Activated naive CD4-positive, alpha-beta T cell treated with anti-CD3 and anti-CD28 coated beads, Interleukin-2, amount 50 U/mL, for 72 hours (primary cell): ENCODE results near the gene OR52N5. TPM values are rescaled to one million over a fixed set of nuclear protein-coding genes. Genes with fewer than 3 reads are reported as not detected.

Experiments
- ATAC-seq, 2 donors: fragments of 150-1000 bp; cut with Tn5 transposase; 2 replicates each; pipeline ENCODE4 v1.10.0; 2021; ENCODE audit warnings: mild to moderate bottlenecking in 2 of 2, moderate library complexity in 2 of 2
- DNase-seq, 2 donors: peaks; one replicate each; pipeline ENCODE4 v3.0.0; 2021 to 2022; ENCODE audit warnings: low spot score in 2 of 2
- H3K27ac Mint-ChIP-seq, 2 donors: one replicate each; pipeline ENCODE4 v1.8.0; 2022; ENCODE audit warnings: mild to moderate bottlenecking in 2 of 2, mixed read lengths in 2 of 2
- H3K36me3 Mint-ChIP-seq, 2 donors: one replicate each; pipeline ENCODE4 v1.8.0; 2022; ENCODE audit warnings: mixed read lengths in 2 of 2
- H3K9me3 Mint-ChIP-seq, 2 donors: one replicate each; pipeline ENCODE4 v1.8.0; 2022; ENCODE audit warnings: mixed read lengths in 2 of 2
- total RNA-seq, 2 donors: library from RNA; stranded (reverse); gene quantifications; one replicate each; pipeline ENCODE4 v1.2.3, GENCODE V29; 2022

OR52N5 gene
- under 1 TPM in 1 of 2 donors, not detected in 1; 0.08 TPM for total RNA-seq

- no peak for ATAC-seq
- Mint-ChIP-seq H3K36me3 (no peaks in the 10 kb centered on the region), H3K27ac (no peak within 1 kb of the TSS), H3K9me3 (no peaks in the 10 kb centered on the region)
- no peak for DNase-seq
Observed at GRCh38 chr11:5783255-5783654, at the start of gene OR52N5. OR52N5 (minus strand) TSS chr11:5783355; CDS start chr11:5778634, 4,721 bp downstream.

GRCh38 chr11:5831196-5831829, 48.2 kb upstream of the OR52N5 start:
- DNase-seq (no peak), ATAC-seq (no peak)
- Mint-ChIP-seq H3K9me3 (no peaks in the 10 kb centered on the region), H3K27ac (no peak overlapping the region), H3K36me3 (no peaks in the 10 kb centered on the region)

DNA sequence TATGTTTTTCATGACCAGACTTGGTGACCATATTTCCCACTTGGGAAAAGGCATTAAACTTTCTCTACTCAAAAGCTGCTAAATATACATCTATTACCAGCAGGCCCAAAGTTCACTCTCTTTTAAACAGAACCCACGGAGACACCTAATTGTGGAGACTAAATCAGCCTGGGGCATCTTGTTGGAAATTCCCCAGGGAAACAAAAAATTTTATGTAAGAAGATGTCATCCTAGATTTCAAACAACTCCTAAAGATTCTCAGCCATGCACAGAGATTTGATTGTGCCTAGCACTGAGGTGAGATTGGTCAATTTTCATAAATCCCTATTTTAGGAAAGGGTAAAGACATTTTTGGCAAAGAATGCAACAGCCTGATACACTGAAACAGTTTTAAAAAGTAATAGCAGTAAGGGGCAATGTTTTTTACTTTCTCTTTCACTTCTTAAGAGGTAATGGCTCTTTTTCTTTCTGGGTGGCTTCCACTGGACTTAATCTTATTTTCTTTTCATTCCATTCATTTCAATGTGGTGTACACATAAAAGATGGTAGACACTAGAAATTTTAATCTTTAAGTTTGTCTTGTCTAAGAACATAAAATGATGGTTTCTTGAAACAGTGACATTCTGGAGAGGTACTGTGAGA, 35.2 kb upstream of the OR52N5 start:
- Mint-ChIP-seq H3K27ac (peak overlapping the region; percentile 51 to 66), H3K36me3 (no peaks in the 10 kb centered on the region)

GRCh38 chr11:5815534-5815933, 32.4 kb upstream of the OR52N5 start:
- DNase-seq (no peak), ATAC-seq (no peak)
- no peak overlapping the region for H3K27ac Mint-ChIP-seq

More for the DNA sequence above, 35.2 kb upstream of the OR52N5 start:
- ATAC-seq, result no peak
- no peaks in the 10 kb centered on the region for H3K9me3 Mint-ChIP-seq
- DNase-seq, result no peak

DNA sequence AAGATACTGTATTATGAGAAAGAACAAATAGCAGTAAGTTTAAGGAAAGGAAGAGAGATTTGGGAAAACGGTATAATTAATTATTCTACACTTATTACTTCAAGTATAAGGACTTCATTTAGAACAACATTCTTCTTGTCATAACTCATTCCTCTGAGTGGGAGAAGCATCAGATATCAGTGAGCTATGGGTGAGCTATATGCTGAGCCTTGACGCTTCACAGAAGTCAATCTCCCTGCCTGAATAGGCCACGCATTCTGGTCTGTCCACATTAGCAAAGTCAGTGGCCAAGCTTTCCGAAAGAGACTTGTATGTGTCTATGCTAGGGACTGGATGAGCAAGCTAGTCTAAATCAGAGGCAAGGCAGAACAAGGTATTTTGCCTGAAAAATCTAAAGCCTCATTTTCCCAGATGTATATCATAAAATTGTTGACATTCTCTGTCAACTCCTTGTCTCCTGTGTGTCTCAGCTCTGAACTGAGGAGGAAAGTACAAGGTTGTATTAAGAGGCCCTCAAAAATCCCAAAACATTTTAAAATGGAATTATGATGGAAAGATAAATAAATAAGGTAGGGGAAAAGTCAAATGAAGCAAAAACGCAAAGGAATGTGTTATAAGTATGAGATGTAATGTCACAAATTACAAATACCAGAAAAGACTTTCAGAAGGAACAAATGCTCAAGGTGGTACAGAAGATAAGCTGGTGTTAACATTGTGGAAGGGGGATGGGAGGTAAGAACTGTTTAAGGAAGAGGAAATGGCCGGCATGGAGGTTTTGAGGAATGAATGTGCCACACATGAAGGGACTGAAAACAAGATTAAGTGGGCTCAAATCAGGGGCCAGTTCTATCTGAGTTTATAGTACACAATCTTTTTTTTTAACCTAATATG, 27.0 kb upstream of the OR52N5 start:
- no peak for ATAC-seq
- Mint-ChIP-seq H3K27ac (peak overlapping the region in 1 of 2 donors; percentile 78), H3K36me3 (no peaks in the 10 kb centered on the region), H3K9me3 (no peaks in the 10 kb centered on the region)
- no peak for DNase-seq

More at GRCh38 chr11:5815534-5815933, 32.4 kb upstream of the OR52N5 start:
- H3K36me3 Mint-ChIP-seq, result no peaks in the 10 kb centered on the region
- H3K9me3 Mint-ChIP-seq, result no peaks in the 10 kb centered on the region

DNA sequence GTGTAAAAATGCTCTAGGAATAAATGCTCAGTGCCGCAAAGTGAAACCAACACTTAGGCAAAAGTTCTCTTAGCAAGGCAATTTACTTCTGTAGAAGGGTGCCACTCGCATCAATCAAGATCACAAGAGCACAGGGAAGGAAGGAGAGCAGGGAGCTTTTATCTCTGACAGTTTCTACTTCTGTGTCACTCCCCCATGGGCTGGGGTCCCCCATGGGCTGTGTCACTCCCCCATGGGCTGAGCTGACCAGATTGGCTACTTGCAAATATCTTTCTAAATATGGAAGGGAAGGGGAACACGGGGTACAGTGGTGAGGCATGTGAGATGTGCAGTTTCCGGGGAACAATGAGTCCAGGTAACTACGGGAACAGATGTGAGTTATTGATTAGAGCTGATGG, 26.0 kb upstream of the OR52N5 start:
- Mint-ChIP-seq H3K9me3 (peaks cover 0 to 3% of the 10 kb centered on the region in 2 donors), H3K27ac (peak overlapping the region in 1 of 2 donors; percentile 78), H3K36me3 (no peaks in the 10 kb centered on the region)
- peak in 1 of 2 donors; percentile 6 for DNase-seq
- ATAC-seq, result peak; percentile 67 to 78

- ATAC-seq, result peak; percentile 90 to 91
- Mint-ChIP-seq H3K27ac (peak within 1 kb of the TSS; percentile 67 to 78), H3K9me3 (peaks cover 0 to 5% of the 10 kb centered on the region in 2 donors), H3K36me3 (no peaks in the 10 kb centered on the region)
- DNase-seq, result peak; percentile 75
Observed at GRCh38 chr11:5808500-5809121, 25.5 kb upstream of the OR52N5 start, which contains the start of gene OR52N2. OR52N2 (plus strand) TSS chr11:5808924; CDS start chr11:5820336, 11,412 bp downstream.

GRCh38 chr11:5807580-5807979, 24.4 kb upstream of the OR52N5 start:
- DNase-seq (no peak), ATAC-seq (no peak)
- Mint-ChIP-seq H3K9me3 (peaks cover 5 to 9% of the 10 kb centered on the region in 2 donors), H3K27ac (no peak overlapping the region), H3K36me3 (no peaks in the 10 kb centered on the region)

DNA sequence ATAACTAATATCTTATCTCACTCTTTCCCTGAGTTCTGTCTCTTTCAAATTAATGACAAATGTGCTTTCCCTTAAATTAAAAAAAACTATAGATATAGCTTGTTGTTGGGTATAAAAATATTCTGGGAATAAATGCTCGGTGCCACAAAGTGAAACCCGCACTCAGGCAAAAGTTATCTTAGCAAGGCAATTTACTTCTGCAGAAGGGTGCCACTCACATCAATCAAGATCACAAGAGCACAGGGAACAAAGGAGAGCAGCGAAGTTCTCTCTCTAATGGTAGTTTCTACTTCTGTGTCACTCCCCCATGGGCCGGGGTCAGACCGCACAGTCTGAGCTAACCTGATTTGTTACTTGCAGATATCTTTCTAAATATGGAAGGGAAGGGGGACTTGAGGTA, 20.8 kb upstream of the OR52N5 start:
- no peaks in the 10 kb centered on the region for H3K36me3 Mint-ChIP-seq
- no peak for DNase-seq
- ATAC-seq, result no peak

DNA sequence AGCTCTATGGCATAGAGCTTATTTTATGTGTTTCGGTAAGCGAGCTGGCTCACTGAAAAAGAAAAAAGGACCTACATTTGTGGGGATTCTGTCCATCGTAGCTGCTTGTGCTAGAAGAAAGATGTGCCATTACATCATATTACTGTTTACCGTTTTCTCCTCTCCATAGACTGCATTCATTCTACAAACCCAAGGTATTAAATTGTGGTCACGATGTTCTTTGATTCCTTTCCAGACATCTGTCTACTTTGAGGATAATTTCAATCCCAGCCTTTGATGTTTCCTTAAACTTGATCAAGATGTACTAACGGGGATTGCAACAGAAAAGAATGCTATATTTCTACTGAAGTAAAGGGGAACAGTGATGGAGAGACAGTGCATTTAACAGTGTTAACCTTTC, 13.4 kb upstream of the OR52N5 start:
- no peak for ATAC-seq
- no peak for DNase-seq
- no peaks in the 10 kb centered on the region for H3K36me3 Mint-ChIP-seq
- no peak overlapping the region for H3K27ac Mint-ChIP-seq
- no peaks in the 10 kb centered on the region for H3K9me3 Mint-ChIP-seq

More for the DNA sequence above, 20.8 kb upstream of the OR52N5 start:
- Mint-ChIP-seq H3K27ac (no peak overlapping the region), H3K9me3 (peaks cover 5 to 9% of the 10 kb centered on the region in 2 donors)

GRCh38 chr11:5791165-5791564, 8.0 kb upstream of the OR52N5 start, which contains the start of gene OR52N1:
OR52N1 (minus strand) TSS chr11:5791265; CDS start chr11:5788816, 2,449 bp downstream.
- ATAC-seq, result no peak
- Mint-ChIP-seq H3K9me3 (no peaks in the 10 kb centered on the region), H3K36me3 (no peaks in the 10 kb centered on the region), H3K27ac (no peak within 1 kb of the TSS)
- no peak for DNase-seq

- no peaks in the 10 kb centered on the region for H3K9me3 Mint-ChIP-seq
- ATAC-seq (no peak), DNase-seq (no peak)
- no peak overlapping the region for H3K27ac Mint-ChIP-seq
- H3K36me3 Mint-ChIP-seq, result no peaks in the 10 kb centered on the region
Observed at GRCh38 chr11:5767056-5767455, 16.1 kb downstream of the OR52N5 start.

DNA sequence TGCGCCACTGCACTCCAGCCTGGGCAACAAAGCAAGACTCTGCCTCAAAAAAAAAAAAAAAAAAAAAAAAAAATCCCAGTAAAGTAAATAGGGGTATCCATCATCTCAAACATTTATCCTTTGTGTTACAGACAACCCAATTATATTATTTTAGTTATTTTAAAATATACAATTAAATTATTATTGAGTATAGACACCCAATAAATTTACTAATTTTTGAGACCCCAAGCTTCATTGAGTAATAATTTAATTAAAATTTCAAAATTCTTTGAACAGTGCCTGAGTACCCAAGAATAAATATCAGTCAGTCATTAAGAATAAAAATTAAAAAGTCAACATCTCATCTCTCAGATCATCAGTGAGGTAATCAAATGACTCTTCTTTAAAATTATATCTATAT, 29.2 kb downstream of the OR52N5 start, which contains the start of gene OR52N4:
Gene OR52N4 (plus strand): TSS at position 301 of the 400 bp plus-strand sequence. CDS start 498 bp downstream, outside the sequence.
- Mint-ChIP-seq H3K36me3 (no peaks in the 10 kb centered on the region), H3K9me3 (no peaks in the 10 kb centered on the region)

DNA sequence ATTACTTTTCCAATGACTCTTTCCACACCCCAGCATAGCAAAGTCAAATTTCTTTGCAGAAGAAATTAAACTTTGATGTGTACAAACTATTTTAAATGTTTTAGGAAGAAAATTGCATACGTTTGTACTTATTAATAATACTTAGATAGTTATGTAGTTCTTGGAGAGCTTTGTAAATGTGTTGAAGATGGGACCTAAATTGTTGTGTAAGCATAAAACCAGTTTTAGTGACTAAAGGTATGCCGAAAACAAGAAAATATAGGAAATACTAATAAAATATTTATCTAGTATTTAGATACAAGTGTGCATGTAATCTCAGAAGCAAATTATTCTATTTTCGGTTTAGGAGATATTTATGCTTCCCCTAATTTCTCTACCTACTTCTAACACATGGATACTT, 33.3 kb downstream of the OR52N5 start:
- H3K9me3 Mint-ChIP-seq, result no peaks in the 10 kb centered on the region
- no peaks in the 10 kb centered on the region for H3K36me3 Mint-ChIP-seq
- ATAC-seq (no peak), DNase-seq (no peak)
- H3K27ac Mint-ChIP-seq, result no peak overlapping the region

More for the DNA sequence above, 29.2 kb downstream of the OR52N5 start, which contains the start of gene OR52N4:
- DNase-seq (no peak), ATAC-seq (no peak)
- H3K27ac Mint-ChIP-seq, result no peak within 1 kb of the TSS

- no peak overlapping the region for H3K27ac Mint-ChIP-seq
- H3K36me3 Mint-ChIP-seq, result peaks cover 0 to 14% of the 10 kb centered on the region in 2 donors
- H3K9me3 Mint-ChIP-seq, result peaks cover 6 to 11% of the 10 kb centered on the region in 2 donors
- no peak for ATAC-seq
- no peak for DNase-seq
Observed at GRCh38 chr11:5746614-5747013, 36.5 kb downstream of the OR52N5 start.

DNA sequence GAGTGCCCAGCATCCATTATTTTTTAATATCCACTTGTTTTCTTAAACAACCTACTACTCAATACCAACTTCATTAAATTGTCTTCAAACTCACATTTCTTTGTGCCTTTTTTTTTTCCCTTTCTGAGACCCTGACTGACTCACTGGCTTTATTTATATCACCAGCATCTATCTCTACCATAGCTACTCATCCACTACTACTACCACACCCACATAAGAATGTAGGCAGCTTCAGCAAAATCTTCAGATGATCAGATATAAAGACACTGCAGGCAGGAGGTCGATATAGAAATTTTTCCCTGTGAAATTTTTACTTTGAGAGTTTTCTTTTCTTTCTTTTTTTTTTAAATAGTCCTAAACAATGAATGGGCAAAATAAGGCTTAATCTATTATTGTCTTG, 44.7 kb downstream of the OR52N5 start:
- peaks cover 0 to 30% of the 10 kb centered on the region in 2 donors for H3K36me3 Mint-ChIP-seq
- ATAC-seq (no peak), DNase-seq (no peak)
- no peak overlapping the region for H3K27ac Mint-ChIP-seq
- H3K9me3 Mint-ChIP-seq, result peaks cover 17 to 19% of the 10 kb centered on the region in 2 donors
